IPS-NIHi7 (cell line): Measurements from ENCODE around the gene PFN4.
A peak's percentile ranks its signal among the peaks of the same experiment; 100 is the strongest.

Source experiments
- DNase-seq: peaks from one replicate; pipeline ENCODE4 v3.0.0; 2012; ENCODE audit warnings: mixed read lengths; ENCODE audit errors: extremely low spot score

The PFN4 gene

GRCh38 chr2:24077879-24078278 is 45.3 kb downstream of the PFN4 start:
- DNase-seq, result no peak

GRCh38 chr2:24077535-24077877 is 45.6 kb downstream of the PFN4 start:
- no peak for DNase-seq

- no peak for DNase-seq
These were observed 46.1 kb downstream of the PFN4 start for GRCh38 chr2:24076849-24077534.

- DNase-seq, result peak; percentile 95
These were observed 47.0 kb downstream of the PFN4 start, which contains the start of gene SF3B6 for GRCh38 chr2:24075915-24076848. Gene SF3B6 (minus strand): TSS chr2:24076326. CDS start chr2:24076229, 97 bp downstream.

- no peak for DNase-seq
These were observed 47.9 kb downstream of the PFN4 start for GRCh38 chr2:24075259-24075658.

GRCh38 chr2:24073816-24074215 is 49.3 kb downstream of the PFN4 start:
- no peak for DNase-seq

GRCh38 chr2:24072259-24072658 is 50.9 kb downstream of the PFN4 start:
- DNase-seq, result no peak

GRCh38 chr2:24065341-24065740 is 57.8 kb downstream of the PFN4 start:
- DNase-seq, result no peak
